ES-I3 (cell line): ENCODE data around the gene DMGDH.
"Not testable (repeated sequence)": the region's sequence is repeated elsewhere in the genome, so short reads cannot be mapped to it uniquely, and the experiment has no call there.

Source experiments
- H3K36me3 ChIP-seq: 2 replicates; pipeline ENCODE4 v1.6.1; 2013; ENCODE audit warnings: mild to moderate bottlenecking, low read length, control low read depth, moderate library complexity; ENCODE audit not compliant: insufficient read depth
- H3K4me1 ChIP-seq: 2 replicates; pipeline ENCODE4 v1.6.1; 2013; ENCODE audit warnings: mild to moderate bottlenecking, control low read depth, low read length; ENCODE audit not compliant: insufficient read depth
- H3K9ac ChIP-seq: 2 replicates; pipeline ENCODE4 v1.6.1; 2013; ENCODE audit warnings: low read depth, mild to moderate bottlenecking, low read length, moderate library complexity
- H3K9me3 ChIP-seq: 2 replicates; pipeline ENCODE4 v1.6.1; 2013; ENCODE audit warnings: mild to moderate bottlenecking, low read length, moderate library complexity; ENCODE audit not compliant: control insufficient read depth, insufficient read depth

DMGDH gene

GRCh38 chr5:78985116-78985724, 84.3 kb downstream of the DMGDH start, which contains the start of gene ARSB:
TSS of gene ARSB (minus strand) at chr5:78985310. CDS start at chr5:78985248, 62 bp downstream.
- Histone ChIP-seq H3K9ac (peak within 1 kb of the TSS; percentile 80), H3K9me3 (no peaks in the 10 kb centered on the region), H3K4me1 (peaks cover 3% of the 10 kb centered on the region), H3K36me3 (no peaks in the 10 kb centered on the region)

GRCh38 chr5:78984439-78985115, 84.9 kb downstream of the DMGDH start:
- Histone ChIP-seq H3K4me1 (peaks cover 3% of the 10 kb centered on the region), H3K9ac (peak overlapping the region; percentile 80), H3K9me3 (no peaks in the 10 kb centered on the region), H3K36me3 (no peaks in the 10 kb centered on the region)

GRCh38 chr5:78983601-78984438, 85.7 kb downstream of the DMGDH start:
- peak overlapping the region; percentile 80 for H3K9ac ChIP-seq
- no peaks in the 10 kb centered on the region for H3K36me3 ChIP-seq

GRCh38 chr5:78983194-78983593, 86.3 kb downstream of the DMGDH start:
- H3K9me3 ChIP-seq, H3K4me1 ChIP-seq, H3K9ac ChIP-seq, H3K36me3 ChIP-seq: not testable (repeated sequence)

More at GRCh38 chr5:78983601-78984438, 85.7 kb downstream of the DMGDH start:
- Histone ChIP-seq H3K9me3 (no peaks in the 10 kb centered on the region), H3K4me1 (peaks cover 3% of the 10 kb centered on the region)

GRCh38 chr5:78979909-78980308, 89.6 kb downstream of the DMGDH start:
- no peaks in the 10 kb centered on the region; the same call in 1 of the 2 replicates for H3K4me1 ChIP-seq
- no peak overlapping the region for H3K9ac ChIP-seq
- H3K36me3 ChIP-seq = no peaks in the 10 kb centered on the region
- no peaks in the 10 kb centered on the region for H3K9me3 ChIP-seq

GRCh38 chr5:78979117-78979742, 90.2 kb downstream of the DMGDH start:
- Histone ChIP-seq H3K4me1 (no peaks in the 10 kb centered on the region; the same call in 1 of the 2 replicates), H3K9ac (no peak overlapping the region), H3K36me3 (no peaks in the 10 kb centered on the region), H3K9me3 (no peaks in the 10 kb centered on the region)

- no peaks in the 10 kb centered on the region for H3K36me3 ChIP-seq
- no peaks in the 10 kb centered on the region for H3K9me3 ChIP-seq
- no peaks in the 10 kb centered on the region; the same call in 1 of the 2 replicates for H3K4me1 ChIP-seq
- H3K9ac ChIP-seq = no peak overlapping the region
Observed at GRCh38 chr5:78975035-78975434, 94.4 kb downstream of the DMGDH start.

GRCh38 chr5:78974601-78975000, 94.9 kb downstream of the DMGDH start:
- Histone ChIP-seq H3K9ac (no peak overlapping the region), H3K36me3 (no peaks in the 10 kb centered on the region), H3K9me3 (no peaks in the 10 kb centered on the region), H3K4me1 (no peaks in the 10 kb centered on the region; the same call in 1 of the 2 replicates)

GRCh38 chr5:78974011-78974410, 95.5 kb downstream of the DMGDH start:
- Histone ChIP-seq H3K4me1 (no peaks in the 10 kb centered on the region; the same call in 1 of the 2 replicates), H3K9me3 (no peaks in the 10 kb centered on the region), H3K9ac (no peak overlapping the region), H3K36me3 (no peaks in the 10 kb centered on the region)

- no peaks in the 10 kb centered on the region for H3K9me3 ChIP-seq
- no peak overlapping the region for H3K9ac ChIP-seq
- H3K36me3 ChIP-seq = no peaks in the 10 kb centered on the region
Observed at GRCh38 chr5:78972654-78973428, 96.6 kb downstream of the DMGDH start.

GRCh38 chr5:78971998-78972397, 97.5 kb downstream of the DMGDH start:
- H3K36me3 ChIP-seq = no peaks in the 10 kb centered on the region
- H3K4me1 ChIP-seq = no peaks in the 10 kb centered on the region; the same call in 1 of the 2 replicates
- no peak overlapping the region for H3K9ac ChIP-seq
- H3K9me3 ChIP-seq = no peaks in the 10 kb centered on the region

More at GRCh38 chr5:78972654-78973428, 96.6 kb downstream of the DMGDH start:
- H3K4me1 ChIP-seq = no peaks in the 10 kb centered on the region; the same call in 1 of the 2 replicates

GRCh38 chr5:78968781-78969180, 100.7 kb downstream of the DMGDH start:
- no peaks in the 10 kb centered on the region for H3K4me1 ChIP-seq
- H3K36me3 ChIP-seq = no peaks in the 10 kb centered on the region
- no peak overlapping the region for H3K9ac ChIP-seq
- no peaks in the 10 kb centered on the region for H3K9me3 ChIP-seq

GRCh38 chr5:78964889-78965288, 104.6 kb downstream of the DMGDH start:
- Histone ChIP-seq H3K36me3 (no peaks in the 10 kb centered on the region), H3K9ac (no peak overlapping the region), H3K4me1 (no peaks in the 10 kb centered on the region), H3K9me3 (no peaks in the 10 kb centered on the region)
